Lower lobe of right lung (tissue), 2 donors: ENCODE measurements around the gene PROC. TPM values are rescaled to one million over a fixed set of nuclear protein-coding genes. Genes with fewer than 3 reads are reported as not detected.
A peak's percentile ranks its signal among the peaks of the same experiment; 100 is the strongest.

Experiments used
- ATAC-seq, 2 donors: fragments of 200-7000 bp; cut with Tn5 transposase; one replicate each; pipeline ENCODE4 v1.9.1; 2020 to 2022; ENCODE audit warnings: mild to moderate bottlenecking in 2 of 2, moderate library complexity in 2 of 2
- DNase-seq: peaks from one replicate; pipeline ENCODE4 v3.0.0-alpha.2; 2020
- H3K27ac ChIP-seq: fragments of 200-600 bp; one replicate; pipeline ENCODE4 v1.8.0; 2022
- H3K27me3 ChIP-seq: fragments of 200-600 bp; one replicate; pipeline ENCODE4 v1.8.0; 2022; ENCODE audit warnings: low read depth
- H3K36me3 ChIP-seq: fragments of 200-600 bp; one replicate; pipeline ENCODE4 v1.8.0; 2022; ENCODE audit warnings: mild to moderate bottlenecking
- H3K4me1 ChIP-seq: fragments of 200-600 bp; one replicate; pipeline ENCODE4 v1.8.0; 2022
- H3K4me3 ChIP-seq: fragments of 200-600 bp; one replicate; pipeline ENCODE4 v1.8.0; 2022; ENCODE audit warnings: mild to moderate bottlenecking
- H3K9me3 ChIP-seq: fragments of 200-600 bp; one replicate; pipeline ENCODE4 v1.8.0; 2022
- CTCF ChIP-seq: fragments of 200-600 bp; IDR thresholded peaks from one replicate; pipeline ENCODE4 v1.8.0; 2022; ENCODE audit warnings: antibody characterized with exemption, mild to moderate bottlenecking
- intact Hi-C: fragments of 100-400 bp; cut with DNase I; formaldehyde crosslinking; loops from one replicate; pipeline ENCODE4 v1.11.0; 2022
- total RNA-seq: library from RNA; stranded (reverse); fragmentation: NEBNext Ultra II Directional; extraction: Animal tissue kit (Norgen Biotek cat#: 25700); gene quantifications from one replicate; pipeline ENCODE4 v1.2.1, GENCODE V29; 2021
- donor health status: DM: no; HTN: yes; CAD: no; lungs with severe emphysema.

Gene PROC
- total RNA-seq, 1 donor from 2014 or later = not detected

- ATAC-seq (no peak), DNase-seq (no peak)
- Histone ChIP-seq H3K4me1 (peaks cover 58% of the 10 kb centered on the region), H3K36me3 (no peaks in the 10 kb centered on the region), H3K9me3 (no peaks in the 10 kb centered on the region), H3K27ac (no peak overlapping the region), H3K4me3 (no peak overlapping the region), H3K27me3 (no peaks in the 10 kb centered on the region)
- intact Hi-C loops = no loop called here
- TF ChIP-seq CTCF = no peak
These were observed 33.7 kb upstream of the PROC start for GRCh38 chr2:127384529-127384928.

- intact Hi-C loops = no loop called here
- no peak for DNase-seq
- H3K4me3 ChIP-seq = peak overlapping the region; percentile 85
- peak overlapping the region; percentile 100 for H3K27ac ChIP-seq
- no peak for ATAC-seq
- TF ChIP-seq CTCF = no peak
- H3K36me3 ChIP-seq = no peaks in the 10 kb centered on the region
- no peaks in the 10 kb centered on the region for H3K9me3 ChIP-seq
- no peaks in the 10 kb centered on the region for H3K27me3 ChIP-seq
- peaks cover 48% of the 10 kb centered on the region for H3K4me1 ChIP-seq
These were observed 32.0 kb upstream of the PROC start for GRCh38 chr2:127386246-127386645.

- ATAC-seq = peak; percentile 93 to 95
- intact Hi-C loops = no loop called here
These were observed 31.2 kb upstream of the PROC start for GRCh38 chr2:127386764-127387654.

GRCh38 chr2:127387655-127388422 lies 30.4 kb upstream of the PROC start, which contains the start of gene MAP3K2:
MAP3K2 (minus strand) TSS chr2:127387975; CDS start chr2:127343129, 44,846 bp downstream.
- peaks cover 42% of the 10 kb centered on the region for H3K4me1 ChIP-seq

More at GRCh38 chr2:127386764-127387654, 31.2 kb upstream of the PROC start:
- peak; percentile 93 for DNase-seq
- Histone ChIP-seq H3K36me3 (no peaks in the 10 kb centered on the region), H3K9me3 (no peaks in the 10 kb centered on the region), H3K27me3 (no peaks in the 10 kb centered on the region), H3K4me3 (peak overlapping the region; percentile 85), H3K4me1 (peaks cover 46% of the 10 kb centered on the region), H3K27ac (peak overlapping the region; percentile 100)
- TF ChIP-seq CTCF = no peak

More at GRCh38 chr2:127387655-127388422, 30.4 kb upstream of the PROC start, which contains the start of gene MAP3K2:
- peak within 1 kb of the TSS; percentile 85 for H3K4me3 ChIP-seq
- no peaks in the 10 kb centered on the region for H3K36me3 ChIP-seq
- H3K27ac ChIP-seq = peak within 1 kb of the TSS; percentile 100
- H3K27me3 ChIP-seq = no peaks in the 10 kb centered on the region
- intact Hi-C loops = no loop called here
- TF ChIP-seq CTCF = no peak
- DNase-seq = peak; percentile 94
- H3K9me3 ChIP-seq = no peaks in the 10 kb centered on the region
- peak; percentile 94 to 97 for ATAC-seq
